Germinal center (tissue), 1 donor: Measurements from ENCODE around the gene C18orf32.
"Not testable (repeated sequence)": the region's sequence is repeated elsewhere in the genome, so short reads cannot be mapped to it uniquely, and the experiment has no call there.

Source experiments
- DNase-seq: peaks from one replicate; pipeline ENCODE4 v3.0.0; 2012; ENCODE audit warnings: mixed read lengths, low spot score

C18orf32 gene

GRCh38 chr18:49467599-49467998 is 19.4 kb downstream of the C18orf32 start:
- no peak for DNase-seq

- no peak for DNase-seq
These were observed 19.9 kb downstream of the C18orf32 start for GRCh38 chr18:49467019-49467563.

GRCh38 chr18:49464718-49465598 is 22.1 kb downstream of the C18orf32 start:
- DNase-seq: no peak

GRCh38 chr18:49461602-49461977 is 25.4 kb downstream of the C18orf32 start:
- no peak for DNase-seq

- no peak for DNase-seq
These were observed 25.9 kb downstream of the C18orf32 start for GRCh38 chr18:49460976-49461601.

- peak; percentile 11 for DNase-seq
These were observed 27.4 kb downstream of the C18orf32 start for GRCh38 chr18:49459404-49460171.

- no peak for DNase-seq
These were observed 29.4 kb downstream of the C18orf32 start for GRCh38 chr18:49457616-49458015.

- no peak for DNase-seq
These were observed 30.2 kb downstream of the C18orf32 start for GRCh38 chr18:49456794-49457193.

- not testable (repeated sequence) for DNase-seq
These were observed 34.5 kb downstream of the C18orf32 start for GRCh38 chr18:49452534-49452933.

GRCh38 chr18:49447810-49448745 is 39.0 kb downstream of the C18orf32 start:
- peak; percentile 40 for DNase-seq

- DNase-seq: no peak
These were observed 40.6 kb downstream of the C18orf32 start for GRCh38 chr18:49446481-49446880.

- no peak for DNase-seq
These were observed 42.5 kb downstream of the C18orf32 start for GRCh38 chr18:49444581-49444980.

- DNase-seq: no peak
These were observed 43.2 kb downstream of the C18orf32 start for GRCh38 chr18:49443837-49444236.

- DNase-seq: no peak
These were observed 45.6 kb downstream of the C18orf32 start for GRCh38 chr18:49441338-49441938.

- no peak for DNase-seq
These were observed 51.9 kb downstream of the C18orf32 start for GRCh38 chr18:49435170-49435569.

- DNase-seq: no peak
These were observed 54.4 kb downstream of the C18orf32 start for GRCh38 chr18:49432602-49433001.

GRCh38 chr18:49431165-49431962 is 55.7 kb downstream of the C18orf32 start:
- DNase-seq: no peak
